DOHH2 (cell line): ENCODE data around the gene MBD2.

ENCODE experiments used
- H3F3A ChIP-seq: fragments of 200-600 bp; sonication (generic), shearing (Covaris generic); 2 replicates; pipeline ENCODE4 v1.6.0; 2016; ENCODE audit warnings: antibody characterized with exemption, mild to moderate bottlenecking; ENCODE audit not compliant: control insufficient read depth, insufficient read depth
- H3K27ac ChIP-seq: fragments of 200-600 bp; sonication (generic); 2 replicates; pipeline ENCODE4 v1.5.1; 2014; ENCODE audit warnings: low read depth, mild to moderate bottlenecking, low read length, moderate library complexity
- H3K27me3 ChIP-seq: fragments of 200-600 bp; sonication (generic); 2 replicates; pipeline ENCODE4 v1.6.1; 2014; ENCODE audit warnings: mild to moderate bottlenecking, low read length, mixed read lengths; ENCODE audit not compliant: control insufficient read depth
- H3K36me3 ChIP-seq: fragments of 200-600 bp; sonication (generic); 2 replicates; pipeline ENCODE4 v1.6.1; 2014; ENCODE audit warnings: mild to moderate bottlenecking, low read length, moderate library complexity, mixed read lengths; ENCODE audit not compliant: control insufficient read depth
- H3K4me1 ChIP-seq: fragments of 200-600 bp; sonication (generic); 2 replicates; pipeline ENCODE4 v1.6.1; 2014; ENCODE audit warnings: mild to moderate bottlenecking, low read length, mixed read lengths; ENCODE audit not compliant: control insufficient read depth
- H3K4me2 ChIP-seq: fragments of 200-600 bp; sonication (generic); 2 replicates; pipeline ENCODE4 v1.6.0; 2014; ENCODE audit warnings: mild to moderate bottlenecking, low read length, moderate library complexity
- H3K4me3 ChIP-seq: fragments of 200-600 bp; sonication (generic); 2 replicates; pipeline ENCODE4 v1.5.1; 2014; ENCODE audit warnings: mild to moderate bottlenecking, low read length, mixed read lengths
- H3K79me2 ChIP-seq: fragments of 200-600 bp; sonication (generic); 2 replicates; pipeline ENCODE4 v1.6.1; 2014; ENCODE audit warnings: mild to moderate bottlenecking, low read length, mixed read lengths; ENCODE audit not compliant: control insufficient read depth
- H3K9me2 ChIP-seq: fragments of 200-600 bp; sonication (generic); replicated peaks from 2 replicates; pipeline ENCODE4 v1.6.1; 2014; ENCODE audit warnings: mild to moderate bottlenecking, low read length, mixed read lengths; ENCODE audit not compliant: control insufficient read depth
- H3K9me3 ChIP-seq: fragments of 200-600 bp; sonication (generic); 2 replicates; pipeline ENCODE4 v1.6.1; 2014; ENCODE audit warnings: antibody characterized with exemption, low read length, mixed read lengths; ENCODE audit not compliant: control insufficient read depth, insufficient read depth
- H4K20me1 ChIP-seq: fragments of 200-600 bp; sonication (generic); 2 replicates; pipeline ENCODE4 v1.6.0; 2014; ENCODE audit warnings: low read depth, mild to moderate bottlenecking, antibody characterized with exemption, low read length, moderate library complexity; ENCODE audit not compliant: control insufficient read depth, insufficient read depth
- CTCF ChIP-seq: fragments of 200-600 bp; sonication (generic); IDR thresholded peaks from one replicate; pipeline ENCODE4 v1.5.1; 2014; ENCODE audit warnings: antibody characterized with exemption, mild to moderate bottlenecking, low read depth, low read length; ENCODE audit not compliant: poor library complexity, severe bottlenecking
- EZH2phosphoT487 ChIP-seq: fragments of 200-600 bp; sonication (generic); IDR thresholded peaks from 2 replicates; pipeline ENCODE4 v1.6.1; 2017; ENCODE audit warnings: borderline replicate concordance, mild to moderate bottlenecking, antibody characterized with exemption, low read length, moderate library complexity, mixed read lengths

MBD2 gene

GRCh38 chr18:54157646-54158385 is 66.7 kb downstream of the MBD2 start:
- H3K79me2 ChIP-seq = peaks cover 42% of the 10 kb centered on the region
- TF ChIP-seq EZH2phosphoT487 (no peak), CTCF (no peak)
- peaks cover 15% of the 10 kb centered on the region; the same call in 1 of the 2 replicates for H4K20me1 ChIP-seq
- no peaks in the 10 kb centered on the region for H3K9me3 ChIP-seq
- no peak overlapping the region for H3K4me2 ChIP-seq
- no peaks in the 10 kb centered on the region for H3K4me1 ChIP-seq
- H3K27ac ChIP-seq = no peak overlapping the region
- H3F3A ChIP-seq = peaks cover 14% of the 10 kb centered on the region
- no peaks in the 10 kb centered on the region for H3K9me2 ChIP-seq
- H3K4me3 ChIP-seq = no peak overlapping the region
- peaks cover 100% of the 10 kb centered on the region for H3K36me3 ChIP-seq
- H3K27me3 ChIP-seq = no peaks in the 10 kb centered on the region

- Histone ChIP-seq H3K4me1 (no peaks in the 10 kb centered on the region), H3K79me2 (peaks cover 21% of the 10 kb centered on the region), H3K36me3 (peaks cover 90% of the 10 kb centered on the region), H4K20me1 (peaks cover 15% of the 10 kb centered on the region; the same call in 1 of the 2 replicates), H3F3A (peaks cover 31% of the 10 kb centered on the region), H3K9me3 (no peaks in the 10 kb centered on the region), H3K27ac (no peak overlapping the region), H3K4me2 (no peak overlapping the region), H3K9me2 (no peaks in the 10 kb centered on the region), H3K27me3 (no peaks in the 10 kb centered on the region), H3K4me3 (no peak overlapping the region)
- TF ChIP-seq CTCF = no peak
- TF ChIP-seq EZH2phosphoT487 = no peak
Observed at GRCh38 chr18:54155412-54155811, 69.1 kb downstream of the MBD2 start.

- Histone ChIP-seq H3K9me2 (no peaks in the 10 kb centered on the region), H3F3A (peaks cover 33% of the 10 kb centered on the region)
Observed at GRCh38 chr18:54154231-54154630, 70.2 kb downstream of the MBD2 start.

More at GRCh38 chr18:54154231-54154630, 70.2 kb downstream of the MBD2 start:
- TF ChIP-seq CTCF = no peak
- TF ChIP-seq EZH2phosphoT487 = no peak
- Histone ChIP-seq H3K4me2 (no peak overlapping the region), H3K4me3 (no peak overlapping the region), H3K27me3 (no peaks in the 10 kb centered on the region), H3K79me2 (peaks cover 12% of the 10 kb centered on the region), H3K27ac (no peak overlapping the region), H3K36me3 (peaks cover 79% of the 10 kb centered on the region), H4K20me1 (peaks cover 15% of the 10 kb centered on the region; the same call in 1 of the 2 replicates), H3K9me3 (no peaks in the 10 kb centered on the region), H3K4me1 (no peaks in the 10 kb centered on the region)
